GM20000 (cell line): ENCODE data around the gene DMBX1.

Experiments
- DNase-seq: peaks from one replicate; pipeline ENCODE4 v3.0.0; 2012; ENCODE audit warnings: low spot score
- TF ChIP-seq, protein P1 (sequence below): IDR thresholded peaks from 2 replicates; pipeline ENCODE4 v1.5.1; 2012; ENCODE audit warnings: mild to moderate bottlenecking, control low read depth; ENCODE audit errors: extremely low read depth, missing control alignments

The DMBX1 gene

DNA sequence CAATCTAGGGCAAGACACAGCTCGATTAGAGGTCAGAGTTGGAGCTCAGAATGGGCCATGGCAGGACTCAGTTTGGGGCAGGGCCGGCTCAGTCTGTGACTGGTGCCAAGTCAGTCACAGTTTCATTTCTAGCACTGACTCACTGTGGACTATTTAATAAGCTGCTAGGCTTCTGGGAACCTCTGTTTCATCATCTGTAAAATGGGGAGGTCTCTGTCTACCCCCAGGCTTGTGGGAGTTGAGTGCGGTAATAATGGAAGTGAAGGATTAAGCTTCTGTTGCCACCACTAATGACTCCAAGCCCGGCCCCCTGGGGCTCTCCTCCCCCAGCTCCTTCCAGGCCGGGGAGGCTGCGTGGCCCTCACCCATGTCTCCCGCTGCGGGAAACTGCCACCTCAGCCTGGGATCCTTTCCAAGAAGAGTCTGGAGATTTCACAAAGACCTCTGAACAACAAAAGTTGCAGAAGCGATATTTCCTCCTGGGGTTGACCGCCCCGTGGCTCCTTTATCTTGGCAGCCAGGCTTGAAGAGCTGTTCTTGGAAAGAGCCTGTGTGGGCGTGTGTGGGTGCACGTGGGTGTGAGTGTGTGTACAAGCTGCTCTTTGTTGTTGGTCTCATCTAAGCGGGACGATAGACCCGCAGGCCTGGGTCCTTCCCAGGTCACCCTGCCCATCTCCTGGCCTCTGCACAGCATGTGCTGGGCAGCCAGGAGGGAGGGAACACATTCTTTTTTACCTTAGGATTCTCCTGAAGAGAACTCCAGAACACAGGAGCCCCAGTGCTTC is 32.7 kb downstream of the DMBX1 start:
- DNase-seq, result no peak
- TF ChIP-seq, protein P1, sequence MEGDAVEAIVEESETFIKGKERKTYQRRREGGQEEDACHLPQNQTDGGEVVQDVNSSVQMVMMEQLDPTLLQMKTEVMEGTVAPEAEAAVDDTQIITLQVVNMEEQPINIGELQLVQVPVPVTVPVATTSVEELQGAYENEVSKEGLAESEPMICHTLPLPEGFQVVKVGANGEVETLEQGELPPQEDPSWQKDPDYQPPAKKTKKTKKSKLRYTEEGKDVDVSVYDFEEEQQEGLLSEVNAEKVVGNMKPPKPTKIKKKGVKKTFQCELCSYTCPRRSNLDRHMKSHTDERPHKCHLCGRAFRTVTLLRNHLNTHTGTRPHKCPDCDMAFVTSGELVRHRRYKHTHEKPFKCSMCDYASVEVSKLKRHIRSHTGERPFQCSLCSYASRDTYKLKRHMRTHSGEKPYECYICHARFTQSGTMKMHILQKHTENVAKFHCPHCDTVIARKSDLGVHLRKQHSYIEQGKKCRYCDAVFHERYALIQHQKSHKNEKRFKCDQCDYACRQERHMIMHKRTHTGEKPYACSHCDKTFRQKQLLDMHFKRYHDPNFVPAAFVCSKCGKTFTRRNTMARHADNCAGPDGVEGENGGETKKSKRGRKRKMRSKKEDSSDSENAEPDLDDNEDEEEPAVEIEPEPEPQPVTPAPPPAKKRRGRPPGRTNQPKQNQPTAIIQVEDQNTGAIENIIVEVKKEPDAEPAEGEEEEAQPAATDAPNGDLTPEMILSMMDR, result no peak

DNA sequence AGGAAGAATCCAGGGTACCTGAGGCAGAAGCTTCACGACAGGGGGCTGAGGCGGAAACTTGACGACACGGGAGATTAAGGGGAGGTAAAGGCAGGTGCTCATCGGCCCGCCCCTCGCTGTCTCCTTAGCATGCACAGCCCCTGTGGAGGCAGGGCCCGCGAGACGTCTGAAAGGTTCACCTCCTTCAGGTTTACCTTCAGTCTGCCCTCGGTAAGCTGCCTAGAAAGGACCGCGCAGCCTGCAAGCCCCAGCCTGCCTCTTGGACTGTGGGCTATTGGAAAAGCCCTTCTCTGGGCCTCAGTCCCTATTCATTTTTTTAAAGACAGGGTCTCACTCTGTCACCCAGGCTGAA is 33.3 kb downstream of the DMBX1 start:
- TF ChIP-seq, protein P1, result no peak
- DNase-seq, result no peak

DNA sequence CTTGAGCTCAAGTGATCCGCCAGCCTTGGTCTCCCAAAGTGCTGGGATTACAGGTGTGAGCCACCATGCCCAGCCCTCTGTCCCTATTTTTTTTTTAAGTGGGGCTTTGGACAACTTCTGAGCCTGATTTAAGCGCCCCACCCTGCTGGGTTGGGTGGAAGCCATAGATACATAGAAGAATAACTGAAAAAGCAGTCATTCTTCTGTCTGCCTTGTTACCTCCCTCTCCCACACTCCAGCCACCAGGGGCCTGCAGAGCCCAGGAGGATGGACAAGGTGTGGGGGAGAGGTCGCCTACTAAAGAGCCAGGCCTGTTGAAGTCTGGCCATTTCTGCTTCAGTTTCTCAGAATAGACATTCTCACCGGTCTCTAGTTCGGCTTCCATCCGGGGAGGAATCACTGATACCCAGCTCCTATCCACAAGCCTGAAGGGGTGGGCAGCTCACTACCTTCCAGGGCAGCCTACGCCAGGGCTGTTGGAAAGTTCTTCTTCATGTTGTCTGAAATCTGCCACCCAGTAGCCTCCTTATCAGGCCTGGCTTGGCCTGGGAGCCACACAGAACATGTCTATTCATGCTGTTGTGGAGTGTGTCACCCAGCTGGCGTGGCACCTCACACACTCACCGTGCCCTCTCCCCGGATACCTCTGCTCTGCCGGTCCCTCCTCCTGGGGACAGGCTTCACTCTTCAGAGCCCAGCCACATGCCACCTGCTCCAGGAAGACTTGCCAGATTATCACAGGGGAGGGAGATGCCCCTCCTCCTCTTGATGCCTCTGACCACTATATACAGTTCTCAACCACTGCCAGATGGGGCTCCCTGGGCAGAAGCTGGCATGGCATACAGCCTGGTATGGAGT is 34.1 kb downstream of the DMBX1 start:
- no peak for DNase-seq
- TF ChIP-seq, protein P1, result no peak

DNA sequence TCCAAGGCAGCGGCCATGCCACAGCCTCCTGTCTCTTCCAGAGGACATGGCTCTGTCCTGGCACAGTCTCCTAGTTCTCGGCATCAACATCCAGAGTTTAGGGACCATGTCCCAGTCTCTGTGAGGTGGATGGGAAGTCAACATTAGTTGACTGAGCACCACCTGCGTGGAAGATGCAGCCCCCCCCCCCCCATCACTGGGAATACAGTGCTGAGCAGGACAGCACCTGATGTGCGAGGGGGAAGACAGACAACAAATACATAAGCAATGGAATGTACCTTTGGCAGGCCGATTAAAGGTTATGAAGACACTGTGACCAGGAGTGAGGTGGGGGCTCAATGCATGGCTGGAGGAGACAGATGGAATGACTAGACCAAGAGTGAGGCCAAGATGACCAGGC is 35.2 kb downstream of the DMBX1 start:
- TF ChIP-seq, protein P1, result no peak
- no peak for DNase-seq

DNA sequence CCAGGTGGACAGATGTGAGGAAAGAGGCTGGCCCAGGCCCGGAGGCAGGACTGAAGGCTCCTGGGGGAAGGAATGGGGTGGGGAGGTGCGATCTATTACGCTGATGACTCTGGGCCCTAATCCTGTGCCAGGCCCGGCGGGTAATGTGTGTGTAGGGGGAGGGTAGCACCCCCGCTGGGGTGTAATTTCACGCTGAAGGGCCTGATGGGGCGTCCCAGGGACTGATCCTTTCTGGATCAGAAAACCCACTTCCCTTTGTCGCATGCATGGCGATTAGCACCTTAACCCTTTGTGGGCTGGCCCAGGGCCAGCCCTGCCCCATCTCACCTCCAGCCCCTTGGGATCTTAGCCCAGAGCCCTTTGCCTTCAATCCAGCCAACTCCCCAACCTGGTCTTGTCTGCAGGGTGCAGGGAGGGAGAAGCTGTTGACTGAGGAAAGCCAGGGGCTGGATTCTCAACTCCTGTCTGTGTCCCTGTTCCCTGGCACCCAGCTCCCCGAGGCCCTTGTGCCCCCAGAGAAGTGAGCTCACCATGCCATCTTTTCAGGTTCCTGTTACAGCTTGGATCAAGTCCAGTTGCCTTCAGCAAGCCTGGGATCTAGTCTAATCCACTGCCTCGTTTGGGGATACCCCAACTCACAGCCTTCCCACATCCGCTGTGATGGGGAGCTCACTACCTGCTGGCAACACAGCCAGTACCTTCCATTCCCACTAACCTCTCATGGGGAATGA is 35.8 kb downstream of the DMBX1 start:
- TF ChIP-seq, protein P1, result no peak
- no peak for DNase-seq

DNA sequence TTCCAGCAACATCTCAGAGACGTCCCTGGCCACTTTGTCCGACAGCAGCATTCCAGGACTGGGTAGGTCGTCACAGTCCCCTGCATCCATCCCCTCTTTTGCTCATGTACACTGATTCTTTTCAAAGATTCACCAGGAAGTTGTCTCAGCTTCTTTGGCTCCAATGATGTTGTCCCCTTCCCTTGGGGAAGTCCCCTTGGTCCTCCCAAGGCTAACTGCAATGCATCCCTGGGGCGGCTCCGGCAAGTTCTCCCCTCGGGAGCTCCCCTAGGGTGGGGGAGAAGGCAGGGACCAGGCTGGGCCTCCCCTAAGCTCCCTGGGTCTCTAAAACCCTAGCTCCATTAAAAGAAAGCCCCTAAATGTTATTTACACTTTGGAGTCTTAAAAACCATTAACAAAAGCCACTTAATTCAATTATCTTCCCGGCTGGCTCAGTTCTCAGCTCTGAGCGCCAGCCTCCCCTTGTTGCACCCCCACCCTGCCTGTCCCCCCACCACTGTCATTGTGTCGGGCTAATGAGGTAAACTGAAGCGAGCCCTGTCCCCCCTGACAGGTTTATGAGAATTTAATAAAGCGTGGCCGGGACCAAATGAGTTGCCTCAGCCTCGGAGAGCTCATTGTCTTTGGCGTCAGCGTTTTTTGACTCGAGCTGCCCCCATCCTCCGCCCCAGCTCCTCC is 36.5 kb downstream of the DMBX1 start:
- no peak for DNase-seq
- TF ChIP-seq, protein P1, result no peak
